GM12875 (cell line): ENCODE results near the gene MVB12B.
"Not testable (repeated sequence)": the region's sequence is repeated elsewhere in the genome, so short reads cannot be mapped to it uniquely, and the experiment has no call there.

Source experiments
- H3K4me3 ChIP-seq: one replicate; pipeline ENCODE4 v1.5.1; 2011; ENCODE audit warnings: low read depth, low read length, control low read depth
- CTCF ChIP-seq: IDR thresholded peaks from 2 replicates; pipeline ENCODE4 v1.5.1; 2011; ENCODE audit warnings: low read depth, mild to moderate bottlenecking, control low read depth, inconsistent platforms, low read length, moderate library complexity, borderline replicate concordance; ENCODE audit not compliant: insufficient read depth

Gene MVB12B

GRCh38 chr9:126532951-126533925, 206.6 kb downstream of the MVB12B start:
- no peak for TF ChIP-seq CTCF
- no peak overlapping the region for H3K4me3 ChIP-seq

DNA sequence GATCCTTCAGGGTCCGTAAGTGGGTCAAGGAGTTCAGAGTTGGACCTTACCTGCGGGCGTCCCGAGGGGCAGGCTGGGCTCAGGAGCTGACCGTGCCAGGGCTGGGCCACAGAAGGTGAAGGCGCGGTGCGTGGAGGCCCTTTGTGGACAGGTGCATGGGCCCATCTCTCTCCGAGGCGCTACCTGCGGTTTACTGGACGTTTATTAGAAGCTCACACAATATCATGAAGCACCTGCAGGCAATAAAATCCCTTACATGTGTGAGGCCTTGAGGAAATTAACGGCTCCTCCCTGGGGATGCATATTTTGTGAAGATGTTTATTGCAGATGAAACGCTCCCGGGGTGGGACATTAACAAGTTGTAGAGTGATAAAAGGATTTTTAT, 207.3 kb downstream of the MVB12B start:
- H3K4me3 ChIP-seq, result no peak overlapping the region
- TF ChIP-seq CTCF, result no peak

DNA sequence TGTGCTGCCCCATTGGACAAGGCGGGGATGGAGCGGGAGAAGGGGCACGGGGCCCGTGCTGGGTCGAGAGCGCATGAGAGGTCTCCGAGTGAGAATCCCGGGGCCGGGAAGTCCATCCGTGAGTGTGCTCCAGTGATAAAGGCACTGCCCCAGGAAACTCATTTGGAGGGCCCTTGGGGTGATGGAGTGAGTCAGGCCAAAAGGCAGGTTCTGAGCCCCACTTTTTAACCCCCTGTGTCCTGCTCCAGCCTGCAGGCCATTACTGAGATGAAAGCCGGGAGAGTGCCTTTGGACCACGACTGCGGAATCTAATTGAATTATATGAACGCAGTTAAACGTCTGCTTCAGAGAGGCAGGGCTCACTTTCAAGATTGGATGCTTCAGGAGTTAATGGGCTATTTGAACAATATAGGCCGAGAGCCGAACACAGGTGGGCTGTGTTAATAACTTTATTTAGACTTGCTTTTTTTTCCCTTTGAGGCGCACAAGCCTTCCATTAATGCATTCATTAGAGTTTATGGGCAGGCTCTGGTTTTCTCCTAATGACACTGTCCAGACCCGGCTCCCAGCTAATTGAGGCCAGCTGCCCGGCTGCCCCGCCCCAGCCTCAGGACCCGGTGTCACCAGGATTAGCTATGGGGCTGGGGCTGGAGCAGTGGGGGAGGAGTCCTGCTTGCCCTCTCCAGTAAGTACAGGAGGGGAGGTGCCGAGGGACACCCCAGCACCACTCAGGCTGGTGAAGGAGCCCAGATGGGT, 208.0 kb downstream of the MVB12B start:
- no peak for TF ChIP-seq CTCF
- H3K4me3 ChIP-seq, result no peak overlapping the region

DNA sequence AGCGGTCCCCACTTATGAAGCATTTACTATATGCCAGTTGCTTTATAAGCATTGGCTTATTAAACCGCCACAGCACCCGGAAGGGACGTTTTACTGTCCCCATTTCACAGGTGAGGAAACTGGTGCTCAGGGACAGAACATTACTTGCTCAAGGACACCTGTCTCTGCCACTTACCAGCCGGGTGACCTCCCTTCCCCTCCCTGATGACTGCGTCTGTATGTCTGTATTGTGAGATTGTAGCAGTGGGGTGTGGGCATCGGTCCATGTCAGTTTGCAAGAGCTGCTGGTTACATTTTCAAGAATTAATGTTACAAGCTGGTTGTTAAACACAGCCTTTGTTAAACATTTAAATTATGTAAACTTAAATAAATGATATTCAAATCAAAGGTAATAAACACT, 209.5 kb downstream of the MVB12B start:
- H3K4me3 ChIP-seq, result no peak overlapping the region
- no peak for TF ChIP-seq CTCF

DNA sequence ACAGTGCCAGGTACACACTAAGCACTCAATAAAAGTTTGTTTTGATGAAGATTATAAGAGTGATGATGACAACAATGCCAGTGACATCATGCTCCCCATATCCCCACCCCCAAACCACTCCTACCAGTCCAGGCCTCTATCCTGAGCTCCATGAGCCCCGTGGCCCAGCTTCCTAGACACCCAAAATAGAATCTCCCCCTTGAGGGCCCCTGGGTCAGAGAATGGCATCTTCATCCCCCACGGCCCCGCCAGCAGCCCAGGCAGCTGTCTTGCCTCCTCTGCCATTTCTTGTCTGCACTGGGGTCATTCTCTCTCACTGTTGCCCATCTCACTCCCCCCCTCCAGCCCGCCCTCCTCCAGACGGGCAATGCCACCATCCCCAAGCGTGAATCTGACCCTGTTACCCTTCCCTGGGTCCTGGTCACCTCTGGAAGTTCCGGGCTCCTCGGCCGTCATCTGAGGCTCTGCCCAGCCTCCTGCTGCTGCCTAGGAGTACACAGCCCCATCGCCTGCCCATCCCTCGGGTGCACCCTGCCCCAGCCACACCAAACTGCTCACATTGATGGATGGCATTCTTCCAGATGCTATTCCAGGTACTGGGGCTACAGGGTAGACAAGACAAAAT, 210.3 kb downstream of the MVB12B start:
- no peak overlapping the region for H3K4me3 ChIP-seq
- TF ChIP-seq CTCF, result no peak

- H3K4me3 ChIP-seq, result no peak overlapping the region
- TF ChIP-seq CTCF, result no peak
Measured at GRCh38 chr9:126538550-126538949, 211.9 kb downstream of the MVB12B start.

GRCh38 chr9:126540398-126540797, 213.8 kb downstream of the MVB12B start:
- not testable (repeated sequence) for H3K4me3 ChIP-seq
